ENCODE data around the gene SOHLH1.

- TF ChIP-seq CTCF (IDR thresholded peaks at IDR 0.05; ENCODE audit: low read depth, low read length, poor library complexity, severe bottlenecking): no peak
- TF ChIP-seq EZH2phosphoT487 (IDR thresholded peaks at IDR 0.05; ENCODE audit: borderline replicate concordance, low read length): no peak
These were observed 25.0 kb upstream of the SOHLH1 start for GRCh38 chr9:135724186-135724787.

All from DOHH2 (cell line).